Measurements from ENCODE around the gene MREG.

The MREG gene

GRCh38 chr2:215905691-215906090, 107.7 kb downstream of the MREG start:
- no peak for DNase-seq (ENCODE audit: low spot score)
- no peak for TF ChIP-seq CTCF (IDR thresholded peaks at IDR 0.05; ENCODE audit: extremely low read depth, missing control alignments)

GRCh38 chr2:215904101-215904500, 109.2 kb downstream of the MREG start:
- TF ChIP-seq CTCF (IDR thresholded peaks at IDR 0.05; ENCODE audit: extremely low read depth, missing control alignments): no peak
- no peak for DNase-seq (ENCODE audit: low spot score)

- DNase-seq (ENCODE audit: low spot score): no peak
- no peak for TF ChIP-seq CTCF (IDR thresholded peaks at IDR 0.05; ENCODE audit: extremely low read depth, missing control alignments)
Observed at GRCh38 chr2:215903203-215903602, 110.1 kb downstream of the MREG start.

- no peak for TF ChIP-seq CTCF (IDR thresholded peaks at IDR 0.05; ENCODE audit: extremely low read depth, missing control alignments)
- no peak for DNase-seq (ENCODE audit: low spot score)
Observed at GRCh38 chr2:215901796-215902195, 111.6 kb downstream of the MREG start.

GRCh38 chr2:215900843-215901242, 112.5 kb downstream of the MREG start:
- DNase-seq (ENCODE audit: low spot score): peak; percentile 17

GRCh38 chr2:215900203-215900611, 113.1 kb downstream of the MREG start:
- TF ChIP-seq CTCF (IDR thresholded peaks at IDR 0.05; ENCODE audit: extremely low read depth, missing control alignments): no peak
- DNase-seq (ENCODE audit: low spot score): no peak

More at GRCh38 chr2:215900843-215901242, 112.5 kb downstream of the MREG start:
- TF ChIP-seq CTCF (IDR thresholded peaks at IDR 0.05; ENCODE audit: extremely low read depth, missing control alignments): no peak

GRCh38 chr2:215899141-215900074, 113.9 kb downstream of the MREG start:
- TF ChIP-seq CTCF (IDR thresholded peaks at IDR 0.05; ENCODE audit: extremely low read depth, missing control alignments): no peak
- no peak for DNase-seq (ENCODE audit: low spot score)
